Panc1 (cell line): Measurements from ENCODE around the gene ZNF804B. TPM values are rescaled to one million over a fixed set of nuclear protein-coding genes. Genes with fewer than 3 reads are reported as not detected.
"Not testable (repeated sequence)": the region's sequence is repeated elsewhere in the genome, so short reads cannot be mapped to it uniquely, and the experiment has no call there.

Experiments used
- ATAC-seq: fragments of 200-7000 bp; cut with Tn5 transposase; 2 replicates; pipeline ENCODE4 v1.9.1; 2020; ENCODE audit warnings: mild to moderate bottlenecking, moderate library complexity
- BruUV-seq: library from RNA; stranded (reverse); fragments of 400-500 nt; replicated peaks from 2 replicates; lab custom pipeline; 2021; lab: Mats Ljungman, UMichigan
- CTCF ChIA-PET: fragments of 300-600 bp; sonication (Branson Sonifier 250); formaldehyde crosslinking; loops from one replicate; lab custom pipeline; 2022; ENCODE audit warnings: antibody characterized with exemption; lab: Charles Lee
- POLR2A ChIA-PET: fragments of 300-600 bp; sonication (Branson Sonifier 250); formaldehyde crosslinking; loops from one replicate; lab custom pipeline; 2022; ENCODE audit warnings: antibody characterized with exemption; lab: Charles Lee
- DNase-seq: peaks from one replicate; pipeline ENCODE4 v3.0.0-alpha.2; 2010; ENCODE audit warnings: low read depth, low spot score
- H3K27ac ChIP-seq: 2 replicates; pipeline ENCODE4 v1.5.1; 2011; ENCODE audit warnings: mild to moderate bottlenecking, low read length, inconsistent platforms
- H3K27me3 ChIP-seq: fragments of 200-500 bp; sonication (Bioruptor generic); 2 replicates; pipeline ENCODE4 v1.6.0; 2014; ENCODE audit warnings: low read length, inconsistent platforms; ENCODE audit not compliant: control insufficient read depth, insufficient read depth
- H3K36me3 ChIP-seq: fragments of 200-500 bp; sonication (Bioruptor generic); 2 replicates; pipeline ENCODE4 v1.5.1; 2014; ENCODE audit warnings: inconsistent platforms, mild to moderate bottlenecking, low read length, moderate library complexity; ENCODE audit not compliant: control insufficient read depth, insufficient read depth
- H3K4me1 ChIP-seq: 2 replicates; pipeline ENCODE4 v1.5.1; 2011; ENCODE audit warnings: inconsistent platforms, mild to moderate bottlenecking, low read length, moderate library complexity; ENCODE audit not compliant: control insufficient read depth, insufficient read depth
- H3K4me3 ChIP-seq, 2 experiments: 2 replicates each; pipeline ENCODE4 v1.5.1; 2011 to 2012; ENCODE audit warnings: low read depth in 2 of 2, low read length in 2 of 2, mild to moderate bottlenecking in 2 of 2, inconsistent platforms in 1 of 2, moderate library complexity in 1 of 2
- H3K9me3 ChIP-seq: fragments of 200-500 bp; sonication (Bioruptor generic); 2 replicates; pipeline ENCODE4 v1.5.1; 2014; ENCODE audit warnings: low read depth, mild to moderate bottlenecking, inconsistent platforms, low read length, moderate library complexity; ENCODE audit not compliant: control insufficient read depth, insufficient read depth
- POLR2AphosphoS5 ChIP-seq: IDR thresholded peaks from 2 replicates; pipeline ENCODE4 v1.6.1; 2012; ENCODE audit warnings: mild to moderate bottlenecking, low read depth, low read length, moderate library complexity
- SIN3A ChIP-seq: IDR thresholded peaks from 2 replicates; pipeline ENCODE4 v1.6.1; 2012; ENCODE audit warnings: low read depth, mild to moderate bottlenecking, low read length, moderate library complexity, borderline replicate concordance; ENCODE audit not compliant: insufficient read depth
- TCF7L2 ChIP-seq: IDR thresholded peaks from 2 replicates; pipeline ENCODE4 v1.6.1; 2011; ENCODE audit warnings: mild to moderate bottlenecking, low read depth, low read length, inconsistent platforms
- in situ Hi-C: cut with HindIII; loops from 2 replicates; pipeline ENCODE4 v1.10.0; 2016; ENCODE audit warnings: low sequenced_read_pairs, low pct_unique_long_range_greater_than_20kb
- intact Hi-C: fragments of 100-400 bp; cut with micrococcal nuclease; formaldehyde crosslinking; loops from one replicate; pipeline ENCODE4 v1.10.0; 2022; ENCODE audit not compliant: unreplicated experiment
- total RNA-seq: library from RNA; stranded (reverse); gene quantifications from one replicate; pipeline ENCODE4 v1.2.1, GENCODE V29; 2021; ENCODE audit not compliant: unreplicated experiment
- TF ChIP-seq, protein P1 (sequence below): fragments of 450-650 bp; IDR thresholded peaks from 2 replicates; pipeline ENCODE4 v1.5.1; 2017; ENCODE audit warnings: mild to moderate bottlenecking
- TF ChIP-seq, protein P2 (sequence below), 2 experiments: IDR thresholded peaks; 2 replicates each; pipeline ENCODE4 v1.6.1; 2011 to 2012; ENCODE audit warnings: low read depth in 2 of 2, control low read depth in 1 of 2, low read length in 1 of 2, mild to moderate bottlenecking in 1 of 2, moderate library complexity in 1 of 2; ENCODE audit not compliant: insufficient read depth in 1 of 2

The ZNF804B gene
- total RNA-seq, 1 experiment from 2014 or later, result not detected

DNA sequence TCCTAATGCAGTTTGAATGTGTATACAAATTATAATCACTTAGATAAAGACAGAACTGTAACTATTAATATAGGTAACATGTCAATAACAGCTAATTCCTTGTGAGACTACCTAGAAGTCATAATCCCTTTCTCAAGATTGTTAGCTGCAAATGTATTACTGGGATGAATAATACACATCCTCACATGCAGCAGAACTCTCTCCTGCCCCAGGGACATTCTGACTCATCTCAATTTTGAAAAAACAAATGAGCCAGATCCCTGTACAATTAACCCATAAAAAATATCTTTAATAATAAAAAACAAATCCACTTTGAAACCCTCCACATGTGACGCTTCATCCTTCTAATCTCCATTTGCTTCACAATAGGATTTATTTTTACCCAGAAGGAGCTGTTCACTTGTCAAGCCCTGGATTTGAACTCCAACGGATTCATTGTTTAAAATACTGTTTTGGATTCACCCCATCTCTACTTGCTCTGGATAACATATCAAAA, 464.4 kb downstream of the ZNF804B start:
- Histone ChIP-seq H3K27ac (no peak overlapping the region), H3K9me3 (no peaks in the 10 kb centered on the region), H3K4me3 (no peak overlapping the region), H3K36me3 (no peaks in the 10 kb centered on the region; the same call in 1 of the 2 replicates), H3K4me1 (no peaks in the 10 kb centered on the region), H3K27me3 (no peaks in the 10 kb centered on the region)
- CTCF ChIA-PET, result no interaction called here
- POLR2A ChIA-PET, result no interaction called here
- no peak for ATAC-seq
- TF ChIP-seq POLR2AphosphoS5 (no peak), TCF7L2 (no peak), SIN3A (no peak)
- TF ChIP-seq, protein P1, sequence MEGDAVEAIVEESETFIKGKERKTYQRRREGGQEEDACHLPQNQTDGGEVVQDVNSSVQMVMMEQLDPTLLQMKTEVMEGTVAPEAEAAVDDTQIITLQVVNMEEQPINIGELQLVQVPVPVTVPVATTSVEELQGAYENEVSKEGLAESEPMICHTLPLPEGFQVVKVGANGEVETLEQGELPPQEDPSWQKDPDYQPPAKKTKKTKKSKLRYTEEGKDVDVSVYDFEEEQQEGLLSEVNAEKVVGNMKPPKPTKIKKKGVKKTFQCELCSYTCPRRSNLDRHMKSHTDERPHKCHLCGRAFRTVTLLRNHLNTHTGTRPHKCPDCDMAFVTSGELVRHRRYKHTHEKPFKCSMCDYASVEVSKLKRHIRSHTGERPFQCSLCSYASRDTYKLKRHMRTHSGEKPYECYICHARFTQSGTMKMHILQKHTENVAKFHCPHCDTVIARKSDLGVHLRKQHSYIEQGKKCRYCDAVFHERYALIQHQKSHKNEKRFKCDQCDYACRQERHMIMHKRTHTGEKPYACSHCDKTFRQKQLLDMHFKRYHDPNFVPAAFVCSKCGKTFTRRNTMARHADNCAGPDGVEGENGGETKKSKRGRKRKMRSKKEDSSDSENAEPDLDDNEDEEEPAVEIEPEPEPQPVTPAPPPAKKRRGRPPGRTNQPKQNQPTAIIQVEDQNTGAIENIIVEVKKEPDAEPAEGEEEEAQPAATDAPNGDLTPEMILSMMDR, result no peak
- TF ChIP-seq, protein P2, sequence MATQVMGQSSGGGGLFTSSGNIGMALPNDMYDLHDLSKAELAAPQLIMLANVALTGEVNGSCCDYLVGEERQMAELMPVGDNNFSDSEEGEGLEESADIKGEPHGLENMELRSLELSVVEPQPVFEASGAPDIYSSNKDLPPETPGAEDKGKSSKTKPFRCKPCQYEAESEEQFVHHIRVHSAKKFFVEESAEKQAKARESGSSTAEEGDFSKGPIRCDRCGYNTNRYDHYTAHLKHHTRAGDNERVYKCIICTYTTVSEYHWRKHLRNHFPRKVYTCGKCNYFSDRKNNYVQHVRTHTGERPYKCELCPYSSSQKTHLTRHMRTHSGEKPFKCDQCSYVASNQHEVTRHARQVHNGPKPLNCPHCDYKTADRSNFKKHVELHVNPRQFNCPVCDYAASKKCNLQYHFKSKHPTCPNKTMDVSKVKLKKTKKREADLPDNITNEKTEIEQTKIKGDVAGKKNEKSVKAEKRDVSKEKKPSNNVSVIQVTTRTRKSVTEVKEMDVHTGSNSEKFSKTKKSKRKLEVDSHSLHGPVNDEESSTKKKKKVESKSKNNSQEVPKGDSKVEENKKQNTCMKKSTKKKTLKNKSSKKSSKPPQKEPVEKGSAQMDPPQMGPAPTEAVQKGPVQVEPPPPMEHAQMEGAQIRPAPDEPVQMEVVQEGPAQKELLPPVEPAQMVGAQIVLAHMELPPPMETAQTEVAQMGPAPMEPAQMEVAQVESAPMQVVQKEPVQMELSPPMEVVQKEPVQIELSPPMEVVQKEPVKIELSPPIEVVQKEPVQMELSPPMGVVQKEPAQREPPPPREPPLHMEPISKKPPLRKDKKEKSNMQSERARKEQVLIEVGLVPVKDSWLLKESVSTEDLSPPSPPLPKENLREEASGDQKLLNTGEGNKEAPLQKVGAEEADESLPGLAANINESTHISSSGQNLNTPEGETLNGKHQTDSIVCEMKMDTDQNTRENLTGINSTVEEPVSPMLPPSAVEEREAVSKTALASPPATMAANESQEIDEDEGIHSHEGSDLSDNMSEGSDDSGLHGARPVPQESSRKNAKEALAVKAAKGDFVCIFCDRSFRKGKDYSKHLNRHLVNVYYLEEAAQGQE (IDR thresholded peaks at IDR 0.05; ENCODE audit: insufficient read depth in 1 of 2, low read depth in 2 of 2, low read length in 1 of 2), result no peak
- no peak for DNase-seq
- intact Hi-C loops, result no loop called here
- in situ Hi-C loops, result no loop called here
- BruUV-seq, result no TSS peak

DNA sequence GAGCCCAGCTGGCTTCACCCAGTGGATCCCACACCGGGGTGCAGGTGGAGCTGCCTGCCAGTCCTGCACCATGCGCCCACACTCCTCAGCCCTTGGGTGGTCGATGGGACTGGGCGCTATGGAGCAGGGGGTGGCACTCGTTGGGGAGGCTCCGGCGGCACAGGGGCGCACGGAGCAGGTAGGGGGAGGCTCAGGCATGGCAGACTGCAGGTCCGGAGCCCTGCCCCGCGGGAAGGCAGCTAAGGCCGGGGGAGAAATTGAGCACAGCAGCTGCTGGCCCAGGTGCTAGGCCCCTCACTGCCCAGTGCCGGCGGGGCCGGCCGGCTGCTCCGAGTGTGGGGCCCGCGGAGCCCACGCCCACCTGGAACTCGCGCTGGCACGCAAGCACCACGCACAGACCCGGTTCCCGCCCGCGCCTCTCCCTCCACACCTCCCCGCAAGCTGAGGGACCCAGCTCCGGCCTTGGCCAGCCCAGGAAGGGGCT, 469.2 kb downstream of the ZNF804B start:
- CTCF ChIA-PET, in situ Hi-C loops, BruUV-seq: not testable (repeated sequence)

DNA sequence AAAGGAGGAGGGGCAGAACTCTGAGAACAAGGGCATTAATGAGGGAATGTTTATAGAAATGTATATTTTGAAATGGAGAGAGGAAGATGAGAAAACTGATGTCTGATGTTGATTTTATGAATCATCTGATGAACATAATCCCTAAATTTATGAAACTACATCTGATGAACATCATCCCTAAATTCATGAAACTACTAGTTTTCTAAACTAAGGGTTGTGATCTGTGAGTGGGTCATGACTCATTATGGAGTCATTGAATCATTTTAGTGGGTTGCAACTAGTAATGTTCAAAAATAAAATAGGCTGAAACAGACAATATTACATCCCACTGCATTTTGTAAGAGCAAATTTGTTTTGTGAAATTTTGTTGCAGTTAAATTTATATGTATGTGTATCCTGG, 478.7 kb downstream of the ZNF804B start:
- intact Hi-C loops (no loop called here), in situ Hi-C loops (no loop called here)
- Histone ChIP-seq H3K27me3 (no peaks in the 10 kb centered on the region), H3K27ac (no peak overlapping the region), H3K36me3 (no peaks in the 10 kb centered on the region), H3K4me3 (no peak overlapping the region), H3K4me1 (no peaks in the 10 kb centered on the region), H3K9me3 (no peaks in the 10 kb centered on the region)
- DNase-seq, result no peak
- BruUV-seq, result no TSS peak
- TF ChIP-seq POLR2AphosphoS5 (no peak), SIN3A (no peak)
- TF ChIP-seq, protein P2 (IDR thresholded peaks at IDR 0.05; ENCODE audit: insufficient read depth in 1 of 2, low read depth in 2 of 2, low read length in 1 of 2), result no peak
- no peak for ATAC-seq
- ChIA-PET CTCF (no interaction called here), POLR2A (no interaction called here)

More for the DNA sequence above, 469.2 kb downstream of the ZNF804B start:
- H3K4me3 ChIP-seq, H3K9me3 ChIP-seq, H3K36me3 ChIP-seq, intact Hi-C loops, DNase-seq, ATAC-seq, H3K4me1 ChIP-seq, H3K27ac ChIP-seq, POLR2A ChIA-PET, H3K27me3 ChIP-seq: not testable (repeated sequence)
